HepG2 (cell line): ENCODE measurements around the gene CHD9NB. TPM values are rescaled to one million over a fixed set of nuclear protein-coding genes. Genes with fewer than 3 reads are reported as not detected.
A peak's percentile ranks its signal among the peaks of the same experiment; 100 is the strongest.

ENCODE experiments used
- BCL6 ChIP-seq: IDR thresholded peaks from 2 replicates; pipeline ENCODE4 v1.6.1; 2016; ENCODE audit warnings: missing genetic modification reagents, missing compliant biosample characterization
- DNMT3B ChIP-seq: conservative IDR thresholded peaks from 2 replicates; pipeline ENCODE4 v1.6.1; 2016; ENCODE audit warnings: missing biosample characterization, control low read depth
- HDAC1 ChIP-seq: sonication (generic); formaldehyde crosslinking; IDR thresholded peaks from 2 replicates; pipeline ENCODE4 v1.5.1; 2020; ENCODE audit warnings: mild to moderate bottlenecking, missing genetic modification reagents
- HDAC2 ChIP-seq: sonication (generic); formaldehyde crosslinking; IDR thresholded peaks from 2 replicates; pipeline ENCODE4 v1.4.0; 2020; ENCODE audit warnings: missing genetic modification reagents
- HNF4A ChIP-seq: sonication (generic); formaldehyde crosslinking; IDR thresholded peaks from 2 replicates; pipeline ENCODE4 v1.4.0; 2020; ENCODE audit warnings: missing genetic modification reagents
- IKZF5 ChIP-seq: IDR thresholded peaks from 2 replicates; pipeline ENCODE4 v1.6.1; 2018; ENCODE audit warnings: missing genetic modification reagents, mild to moderate bottlenecking, missing compliant biosample characterization
- MAFF ChIP-seq: IDR thresholded peaks from 2 replicates; pipeline ENCODE4 v1.6.1; 2011; ENCODE audit warnings: low read depth, low read length, improper control_type of control experiment
- MAFK ChIP-seq, 2 experiments: IDR thresholded peaks in 1 of 2; conservative IDR thresholded peaks in 1 of 2; 2 replicates each; pipeline ENCODE4 v1.6.1; 2011; ENCODE audit warnings: improper control_type of control experiment in 2 of 2, low read length in 2 of 2
- MTF2 ChIP-seq: sonication (generic); formaldehyde crosslinking; IDR thresholded peaks from 2 replicates; pipeline ENCODE4 v1.5.0; 2020; ENCODE audit warnings: missing genetic modification reagents, borderline replicate concordance
- NCOA5 ChIP-seq: sonication (generic); formaldehyde crosslinking; IDR thresholded peaks from 2 replicates; pipeline ENCODE4 v1.4.0; 2020; ENCODE audit warnings: missing genetic modification reagents
- NFE2L2 ChIP-seq: fragments of 150-350 bp; IDR thresholded peaks from 2 replicates; pipeline ENCODE4 v1.6.1; 2014; ENCODE audit warnings: low read length
- TAF15 ChIP-seq: fragments of 200-400 bp; formaldehyde crosslinking; IDR thresholded peaks from one replicate; pipeline ENCODE4 v1.6.1; 2018; ENCODE audit warnings: mild to moderate bottlenecking, low read depth, low read length; ENCODE audit not compliant: poor library complexity, severe bottlenecking
- YEATS2 ChIP-seq: sonication (generic); formaldehyde crosslinking; IDR thresholded peaks from 2 replicates; pipeline ENCODE4 v1.4.0; 2020; ENCODE audit warnings: missing genetic modification reagents, borderline replicate concordance
- ZNF20 ChIP-seq: sonication (generic); formaldehyde crosslinking; IDR thresholded peaks from 2 replicates; pipeline ENCODE4 v1.4.0; 2020; ENCODE audit warnings: mild to moderate bottlenecking, moderate library complexity, missing genetic modification reagents
- ZNF274 ChIP-seq: sonication (generic); formaldehyde crosslinking; IDR thresholded peaks from 2 replicates; pipeline ENCODE4 v1.5.1; 2020; ENCODE audit warnings: mild to moderate bottlenecking, missing genetic modification reagents
- ZNF430 ChIP-seq: sonication (generic); formaldehyde crosslinking; IDR thresholded peaks from 2 replicates; pipeline ENCODE4 v1.9.0; 2021; ENCODE audit warnings: mild to moderate bottlenecking, missing genetic modification reagents
- ZNF431 ChIP-seq: sonication (generic); formaldehyde crosslinking; IDR thresholded peaks from 2 replicates; pipeline ENCODE4 v1.9.0; 2022; ENCODE audit warnings: missing genetic modification reagents, low read depth, mild to moderate bottlenecking, borderline replicate concordance
- ZNF432 ChIP-seq: sonication (generic); formaldehyde crosslinking; IDR thresholded peaks from 2 replicates; pipeline ENCODE4 v1.5.0; 2020; ENCODE audit warnings: missing genetic modification reagents, mild to moderate bottlenecking, borderline replicate concordance
- ZNF580 ChIP-seq: IDR thresholded peaks from 2 replicates; pipeline ENCODE4 v1.6.1; 2016; ENCODE audit warnings: low read depth, borderline replicate concordance
- ZNF75D ChIP-seq: sonication (generic); formaldehyde crosslinking; IDR thresholded peaks from 2 replicates; pipeline ENCODE4 v1.8.1; 2023; ENCODE audit warnings: missing genetic modification reagents, mild to moderate bottlenecking, borderline replicate concordance
- ZSCAN31 ChIP-seq: sonication (generic); formaldehyde crosslinking; IDR thresholded peaks from 2 replicates; pipeline ENCODE4 v1.5.0; 2020; ENCODE audit warnings: low read depth, mild to moderate bottlenecking, missing genetic modification reagents
- polyA plus RNA-seq, 8 experiments: library from polyadenylated mRNA; depleted of rRNA in 3 of 8; stranded (reverse) in 7 of 8; unstranded in 1 of 8; fragments of >200 nt; fragmentation: Illumina TruSeq in 4 of 8; extraction: Trizol in 4 of 8; gene quantifications; 2 replicates each; pipeline versions ENCODE4 v1.2.1 to v1.2.3, GENCODE V29; 2011 to 2016; ENCODE audit warnings: low read depth in 4 of 8, missing spikeins in 1 of 8, mixed read lengths in 1 of 8; ENCODE audit not compliant: insufficient read depth in 1 of 8
- total RNA-seq, 5 experiments: library from RNA; depleted of rRNA; stranded (reverse); fragments of >200 nt; fragmentation: Illumina TruSeq; extraction: Trizol; gene quantifications; 2 replicates each; pipeline ENCODE4 v1.2.3, GENCODE V29; 2016; ENCODE audit warnings: low read depth in 1 of 5
- TF ChIP-seq, protein P1 (sequence below): sonication (generic); formaldehyde crosslinking; IDR thresholded peaks from 2 replicates; pipeline ENCODE4 v1.5.0; 2020; ENCODE audit warnings: missing genetic modification reagents
- TF ChIP-seq, protein P2 (sequence below): sonication (generic); formaldehyde crosslinking; IDR thresholded peaks from 2 replicates; pipeline ENCODE4 v1.5.1; 2020; ENCODE audit warnings: missing genetic modification reagents, mild to moderate bottlenecking, borderline replicate concordance
- TF ChIP-seq, protein P3 (sequence below): sonication (generic); formaldehyde crosslinking; IDR thresholded peaks from 2 replicates; pipeline ENCODE4 v1.4.0; 2020; ENCODE audit warnings: mild to moderate bottlenecking, missing genetic modification reagents

Gene CHD9NB
- total and polyA plus RNA-seq, 2 of the 13 experiments (the other 11 are each of a cell fraction or from before 2014, with no cell fraction given) = 0.17 to 0.18 TPM

- TF ChIP-seq, protein P1, sequence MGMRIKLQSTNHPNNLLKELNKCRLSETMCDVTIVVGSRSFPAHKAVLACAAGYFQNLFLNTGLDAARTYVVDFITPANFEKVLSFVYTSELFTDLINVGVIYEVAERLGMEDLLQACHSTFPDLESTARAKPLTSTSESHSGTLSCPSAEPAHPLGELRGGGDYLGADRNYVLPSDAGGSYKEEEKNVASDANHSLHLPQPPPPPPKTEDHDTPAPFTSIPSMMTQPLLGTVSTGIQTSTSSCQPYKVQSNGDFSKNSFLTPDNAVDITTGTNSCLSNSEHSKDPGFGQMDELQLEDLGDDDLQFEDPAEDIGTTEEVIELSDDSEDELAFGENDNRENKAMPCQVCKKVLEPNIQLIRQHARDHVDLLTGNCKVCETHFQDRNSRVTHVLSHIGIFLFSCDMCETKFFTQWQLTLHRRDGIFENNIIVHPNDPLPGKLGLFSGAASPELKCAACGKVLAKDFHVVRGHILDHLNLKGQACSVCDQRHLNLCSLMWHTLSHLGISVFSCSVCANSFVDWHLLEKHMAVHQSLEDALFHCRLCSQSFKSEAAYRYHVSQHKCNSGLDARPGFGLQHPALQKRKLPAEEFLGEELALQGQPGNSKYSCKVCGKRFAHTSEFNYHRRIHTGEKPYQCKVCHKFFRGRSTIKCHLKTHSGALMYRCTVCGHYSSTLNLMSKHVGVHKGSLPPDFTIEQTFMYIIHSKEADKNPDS = no peak
- TF ChIP-seq DNMT3B (CRISPR knock-in tag) = no peak
- TF ChIP-seq, protein P2, sequence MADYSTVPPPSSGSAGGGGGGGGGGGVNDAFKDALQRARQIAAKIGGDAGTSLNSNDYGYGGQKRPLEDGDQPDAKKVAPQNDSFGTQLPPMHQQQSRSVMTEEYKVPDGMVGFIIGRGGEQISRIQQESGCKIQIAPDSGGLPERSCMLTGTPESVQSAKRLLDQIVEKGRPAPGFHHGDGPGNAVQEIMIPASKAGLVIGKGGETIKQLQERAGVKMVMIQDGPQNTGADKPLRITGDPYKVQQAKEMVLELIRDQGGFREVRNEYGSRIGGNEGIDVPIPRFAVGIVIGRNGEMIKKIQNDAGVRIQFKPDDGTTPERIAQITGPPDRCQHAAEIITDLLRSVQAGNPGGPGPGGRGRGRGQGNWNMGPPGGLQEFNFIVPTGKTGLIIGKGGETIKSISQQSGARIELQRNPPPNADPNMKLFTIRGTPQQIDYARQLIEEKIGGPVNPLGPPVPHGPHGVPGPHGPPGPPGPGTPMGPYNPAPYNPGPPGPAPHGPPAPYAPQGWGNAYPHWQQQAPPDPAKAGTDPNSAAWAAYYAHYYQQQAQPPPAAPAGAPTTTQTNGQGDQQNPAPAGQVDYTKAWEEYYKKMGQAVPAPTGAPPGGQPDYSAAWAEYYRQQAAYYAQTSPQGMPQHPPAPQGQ (CRISPR knock-in tag) = no peak
- TF ChIP-seq HDAC1 (CRISPR knock-in tag) = no peak
- TF ChIP-seq BCL6 (CRISPR knock-in tag) = no peak
- TF ChIP-seq HNF4A (CRISPR knock-in tag) = peak; percentile 29; the same call in 1 of the 2 replicates
- no peak for TF ChIP-seq NCOA5
- no peak for TF ChIP-seq ZSCAN31 (CRISPR knock-in tag)
- TF ChIP-seq MTF2 = no peak
- TF ChIP-seq YEATS2 (CRISPR knock-in tag) = no peak
- TF ChIP-seq ZNF20 = no peak
- TF ChIP-seq IKZF5 (CRISPR knock-in tag) = no peak
- TF ChIP-seq ZNF431 = no peak
- TF ChIP-seq MAFF = peak; percentile 77
- peak; percentile 81 to 87 for TF ChIP-seq MAFK (conservative IDR thresholded peaks at IDR 0.05 in 1 of 2, IDR thresholded peaks at IDR 0.05 in 1 of 2; ENCODE audit: low read length in 2 of 2)
- TF ChIP-seq, protein P3, sequence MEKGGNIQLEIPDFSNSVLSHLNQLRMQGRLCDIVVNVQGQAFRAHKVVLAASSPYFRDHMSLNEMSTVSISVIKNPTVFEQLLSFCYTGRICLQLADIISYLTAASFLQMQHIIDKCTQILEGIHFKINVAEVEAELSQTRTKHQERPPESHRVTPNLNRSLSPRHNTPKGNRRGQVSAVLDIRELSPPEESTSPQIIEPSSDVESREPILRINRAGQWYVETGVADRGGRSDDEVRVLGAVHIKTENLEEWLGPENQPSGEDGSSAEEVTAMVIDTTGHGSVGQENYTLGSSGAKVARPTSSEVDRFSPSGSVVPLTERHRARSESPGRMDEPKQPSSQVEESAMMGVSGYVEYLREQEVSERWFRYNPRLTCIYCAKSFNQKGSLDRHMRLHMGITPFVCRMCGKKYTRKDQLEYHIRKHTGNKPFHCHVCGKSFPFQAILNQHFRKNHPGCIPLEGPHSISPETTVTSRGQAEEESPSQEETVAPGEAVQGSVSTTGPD (CRISPR knock-in tag) = no peak
- TF ChIP-seq ZNF75D (CRISPR knock-in tag) = no peak
- TF ChIP-seq ZNF432 (CRISPR knock-in tag) = no peak
- peak; percentile 36; the same call in 1 of the 2 replicates for TF ChIP-seq NFE2L2
- TF ChIP-seq TAF15 = no peak
- no peak for TF ChIP-seq HDAC2 (CRISPR knock-in tag)
- no peak for TF ChIP-seq ZNF274 (CRISPR knock-in tag)
- no peak for TF ChIP-seq ZNF580 (CRISPR knock-in tag)
- no peak for TF ChIP-seq ZNF430 (CRISPR knock-in tag)
These were observed 17.3 kb downstream of the CHD9NB start (continued) for GRCh38 chr16:53035176-53035942.
